ENCODE data around the gene FGF18. TPM values are rescaled to one million over a fixed set of nuclear protein-coding genes. Genes with fewer than 3 reads are reported as not detected.
"Not testable (repeated sequence)": the region's sequence is repeated elsewhere in the genome, so short reads cannot be mapped to it uniquely, and the experiment has no call there.

FGF18 gene
- total and polyA plus RNA-seq, 11 donors: 3.4 to 63.0 (median 16.4) TPM

GRCh38 chr5:171401167-171401947 lies 18.1 kb upstream of the FGF18 start:
- Histone ChIP-seq H3K36me3 (peaks cover 0 to 75% (median 71%) of the 10 kb centered on the region in 9 donors), H3K27ac (no peak overlapping the region), H3K4me1 (peaks cover 0 to 36% (median 15%) of the 10 kb centered on the region in 12 donors), H3K4me3 (no peak overlapping the region), H3K9me3 (no peaks in the 10 kb centered on the region), H3K27me3 (no peaks in the 10 kb centered on the region)
- DNase-seq (no peak), ATAC-seq (no peak)
- TF ChIP-seq CTCF (IDR thresholded peaks at IDR 0.05) (no peak), POLR2A (IDR thresholded peaks at IDR 0.05) (no peak)
- intact Hi-C loops (cut with DNase I): no loop called here
- WGBS, 4 donors: 95 to 97% (median 97%) methylated on average over 13 of the region's 13 CpGs

GRCh38 chr5:171402751-171403150 lies 16.7 kb upstream of the FGF18 start:
- H3K4me3 ChIP-seq; intact Hi-C loops (cut with DNase I); H3K27ac ChIP-seq; ATAC-seq; H3K9me3 ChIP-seq; H3K27me3 ChIP-seq; DNase-seq: not testable (repeated sequence)
- peaks cover 0 to 75% (median 71%) of the 10 kb centered on the region in 9 donors for H3K36me3 ChIP-seq
- peaks cover 0 to 29% (median 9%) of the 10 kb centered on the region in 12 donors for H3K4me1 ChIP-seq

- Histone ChIP-seq H3K27me3 (no peaks in the 10 kb centered on the region), H3K4me3 (no peak overlapping the region), H3K27ac (no peak overlapping the region), H3K9me3 (no peaks in the 10 kb centered on the region), H3K36me3 (peaks cover 0 to 74% (median 72%) of the 10 kb centered on the region in 9 donors), H3K4me1 (peaks cover 0 to 35% (median 11%) of the 10 kb centered on the region in 12 donors)
- intact Hi-C loops (cut with DNase I): no loop called here
- ATAC-seq (peak in 3 of 4 donors; percentile 61 to 63 (median 62)), DNase-seq (no peak)
- TF ChIP-seq POLR2A (IDR thresholded peaks at IDR 0.05) (no peak), CTCF (IDR thresholded peaks at IDR 0.05) (peak in 10 of 12 donors; percentile 18 to 59 (median 39))
- WGBS, 4 donors: 47 to 59% (median 50%) methylated on average over 3 of the region's 3 CpGs
These were observed 13.8 kb upstream of the FGF18 start for GRCh38 chr5:171405615-171406014.

DNA sequence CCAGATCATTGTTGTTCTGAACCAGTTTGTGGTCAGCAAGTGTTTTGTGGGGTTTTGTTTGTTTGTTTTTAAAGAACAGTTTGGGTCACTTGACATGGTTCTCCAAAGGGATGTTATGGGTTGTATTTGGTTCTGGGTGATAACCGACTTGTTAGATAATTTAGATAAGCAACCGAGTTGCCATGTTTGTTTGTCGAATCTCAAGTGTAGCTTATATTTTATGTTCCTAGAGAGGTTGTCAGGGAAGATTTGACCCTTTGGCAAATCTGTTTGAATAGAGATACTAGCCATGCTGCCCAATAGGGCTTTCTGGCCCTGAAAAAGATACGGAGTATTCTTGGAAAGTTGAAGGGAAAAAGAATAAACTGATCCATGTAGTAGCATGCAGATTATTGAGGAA lies 12.2 kb upstream of the FGF18 start:
- Histone ChIP-seq H3K27ac (no peak overlapping the region), H3K4me1 (peaks cover 0 to 39% (median 11%) of the 10 kb centered on the region in 12 donors), H3K9me3 (no peaks in the 10 kb centered on the region), H3K36me3 (peaks cover 0 to 76% (median 74%) of the 10 kb centered on the region in 9 donors), H3K4me3 (no peak overlapping the region), H3K27me3 (no peaks in the 10 kb centered on the region)
- 66 to 74% (median 69%) methylated on average over 4 of the region's 4 CpGs for WGBS, 4 donors
- no peak for TF ChIP-seq CTCF (IDR thresholded peaks at IDR 0.05)
- intact Hi-C loops (cut with DNase I): no loop called here
- no peak for ATAC-seq
- no peak for DNase-seq

All from heart left ventricle (tissue), 16 donors.